ENCODE data around the gene SLC4A9. TPM values are rescaled to one million over a fixed set of nuclear protein-coding genes. Genes with fewer than 3 reads are reported as not detected.

The SLC4A9 gene
- polyA plus RNA-seq, 4 donors, result not detected

GRCh38 chr5:140391312-140391711 lies 31.3 kb downstream of the SLC4A9 start:
- DNase-seq (no peak), FAIRE-seq (no peak)
- 77 to 94% (median 88%) methylated on average over 1 of the region's 1 CpG for WGBS, 3 donors
- Histone ChIP-seq H3K36me3 (ENCODE audit: control insufficient read depth in 3 of 3, insufficient read depth in 2 of 3, low read depth in 1 of 3, low read length in 3 of 3) (peaks cover 0 to 3% (median 2%) of the 10 kb centered on the region in 3 donors), H3K4me1 (ENCODE audit: control insufficient read depth in 3 of 3, insufficient read depth in 2 of 3, low read depth in 1 of 3, low read length in 2 of 3) (no peaks in the 10 kb centered on the region), H3K9me3 (ENCODE audit: control insufficient read depth in 2 of 2, insufficient read depth in 1 of 2, low read depth in 1 of 2, low read length in 1 of 2) (no peaks in the 10 kb centered on the region), H3K27me3 (ENCODE audit: control insufficient read depth in 3 of 3, insufficient read depth in 3 of 3, low read length in 3 of 3) (no peaks in the 10 kb centered on the region), H3K27ac (ENCODE audit: low read depth in 1 of 3, low read length in 2 of 3) (no peak overlapping the region), H3K4me3 (ENCODE audit: low read depth in 1 of 3, low read length in 3 of 3) (no peak overlapping the region)

- FAIRE-seq (no peak), DNase-seq (peak in 1 of 2 donors; percentile 48)
- H3K4me1 ChIP-seq (ENCODE audit: control insufficient read depth in 3 of 3, insufficient read depth in 2 of 3, low read depth in 1 of 3, low read length in 2 of 3), result no peaks in the 10 kb centered on the region
- peaks cover 0 to 3% (median 2%) of the 10 kb centered on the region in 3 donors for H3K36me3 ChIP-seq (ENCODE audit: control insufficient read depth in 3 of 3, insufficient read depth in 2 of 3, low read depth in 1 of 3, low read length in 3 of 3)
- WGBS, 3 donors, result 73 to 94% (median 90%) methylated on average over 1 of the region's 1 CpG
- H3K27me3 ChIP-seq (ENCODE audit: control insufficient read depth in 3 of 3, insufficient read depth in 3 of 3, low read length in 3 of 3), result no peaks in the 10 kb centered on the region
- H3K27ac ChIP-seq (ENCODE audit: low read depth in 1 of 3, low read length in 2 of 3), result no peak overlapping the region
- H3K9me3 ChIP-seq (ENCODE audit: control insufficient read depth in 2 of 2, insufficient read depth in 1 of 2, low read depth in 1 of 2, low read length in 1 of 2), result no peaks in the 10 kb centered on the region
- H3K4me3 ChIP-seq (ENCODE audit: low read depth in 1 of 3, low read length in 3 of 3), result no peak overlapping the region
These were observed 31.7 kb downstream of the SLC4A9 start for GRCh38 chr5:140391732-140392131.

GRCh38 chr5:140393738-140394137 lies 33.7 kb downstream of the SLC4A9 start:
- no peak for FAIRE-seq
- no peaks in the 10 kb centered on the region for H3K27me3 ChIP-seq (ENCODE audit: control insufficient read depth in 3 of 3, insufficient read depth in 3 of 3, low read length in 3 of 3)
- 94 to 100% (median 98%) methylated on average over 2 of the region's 2 CpGs for WGBS, 3 donors
- no peaks in the 10 kb centered on the region for H3K9me3 ChIP-seq (ENCODE audit: control insufficient read depth in 2 of 2, insufficient read depth in 1 of 2, low read depth in 1 of 2, low read length in 1 of 2)
- peaks cover 0 to 3% (median 2%) of the 10 kb centered on the region in 3 donors for H3K36me3 ChIP-seq (ENCODE audit: control insufficient read depth in 3 of 3, insufficient read depth in 2 of 3, low read depth in 1 of 3, low read length in 3 of 3)
- H3K4me3 ChIP-seq (ENCODE audit: low read depth in 1 of 3, low read length in 3 of 3), result no peak overlapping the region
- no peak overlapping the region for H3K27ac ChIP-seq (ENCODE audit: low read depth in 1 of 3, low read length in 2 of 3)
- no peak for DNase-seq
- no peaks in the 10 kb centered on the region for H3K4me1 ChIP-seq (ENCODE audit: control insufficient read depth in 3 of 3, insufficient read depth in 2 of 3, low read depth in 1 of 3, low read length in 2 of 3)

GRCh38 chr5:140398379-140398811 lies 38.4 kb downstream of the SLC4A9 start:
- DNase-seq (no peak), FAIRE-seq (no peak)
- peaks cover 0 to 3% (median 0%) of the 10 kb centered on the region in 3 donors for H3K4me1 ChIP-seq (ENCODE audit: control insufficient read depth in 3 of 3, insufficient read depth in 2 of 3, low read depth in 1 of 3, low read length in 2 of 3)
- H3K27me3 ChIP-seq (ENCODE audit: control insufficient read depth in 3 of 3, insufficient read depth in 3 of 3, low read length in 3 of 3), result no peaks in the 10 kb centered on the region
- H3K9me3 ChIP-seq (ENCODE audit: control insufficient read depth in 2 of 2, insufficient read depth in 1 of 2, low read depth in 1 of 2, low read length in 1 of 2), result no peaks in the 10 kb centered on the region
- no peaks in the 10 kb centered on the region for H3K36me3 ChIP-seq (ENCODE audit: control insufficient read depth in 3 of 3, insufficient read depth in 2 of 3, low read depth in 1 of 3, low read length in 3 of 3)
- no peak overlapping the region for H3K4me3 ChIP-seq (ENCODE audit: low read depth in 1 of 3, low read length in 3 of 3)
- no peak overlapping the region for H3K27ac ChIP-seq (ENCODE audit: low read depth in 1 of 3, low read length in 2 of 3)

- H3K4me3 ChIP-seq (ENCODE audit: low read depth in 1 of 3, low read length in 3 of 3), result peak overlapping the region; percentile 57 to 83 (median 77)
- no peak for FAIRE-seq
- no peaks in the 10 kb centered on the region for H3K9me3 ChIP-seq (ENCODE audit: control insufficient read depth in 2 of 2, insufficient read depth in 1 of 2, low read depth in 1 of 2, low read length in 1 of 2)
- 34 to 41% (median 36%) methylated on average over 25 of the region's 25 CpGs for WGBS, 3 donors
- peak overlapping the region; percentile 78 to 96 (median 92) for H3K27ac ChIP-seq (ENCODE audit: low read depth in 1 of 3, low read length in 2 of 3)
- H3K27me3 ChIP-seq (ENCODE audit: control insufficient read depth in 3 of 3, insufficient read depth in 3 of 3, low read length in 3 of 3), result no peaks in the 10 kb centered on the region
- no peak for DNase-seq
- H3K4me1 ChIP-seq (ENCODE audit: control insufficient read depth in 3 of 3, insufficient read depth in 2 of 3, low read depth in 1 of 3, low read length in 2 of 3), result peaks cover 0 to 11% (median 6%) of the 10 kb centered on the region in 3 donors
- H3K36me3 ChIP-seq (ENCODE audit: control insufficient read depth in 3 of 3, insufficient read depth in 2 of 3, low read depth in 1 of 3, low read length in 3 of 3), result peaks cover 0 to 4% (median 0%) of the 10 kb centered on the region in 3 donors
These were observed 40.2 kb downstream of the SLC4A9 start for GRCh38 chr5:140399979-140400729.

GRCh38 chr5:140400730-140401361 lies 40.9 kb downstream of the SLC4A9 start:
- Histone ChIP-seq H3K4me3 (ENCODE audit: low read depth in 1 of 3, low read length in 3 of 3) (peak overlapping the region; percentile 57 to 83 (median 77)), H3K9me3 (ENCODE audit: control insufficient read depth in 2 of 2, insufficient read depth in 1 of 2, low read depth in 1 of 2, low read length in 1 of 2) (no peaks in the 10 kb centered on the region), H3K4me1 (ENCODE audit: control insufficient read depth in 3 of 3, insufficient read depth in 2 of 3, low read depth in 1 of 3, low read length in 2 of 3) (peaks cover 0 to 11% (median 6%) of the 10 kb centered on the region in 3 donors), H3K27me3 (ENCODE audit: control insufficient read depth in 3 of 3, insufficient read depth in 3 of 3, low read length in 3 of 3) (no peaks in the 10 kb centered on the region), H3K27ac (ENCODE audit: low read depth in 1 of 3, low read length in 2 of 3) (peak overlapping the region; percentile 78 to 96 (median 92)), H3K36me3 (ENCODE audit: control insufficient read depth in 3 of 3, insufficient read depth in 2 of 3, low read depth in 1 of 3, low read length in 3 of 3) (peaks cover 0 to 8% (median 0%) of the 10 kb centered on the region in 3 donors)
- DNase-seq (peak; percentile 97 to 98), FAIRE-seq (no peak)
- WGBS, 3 donors, result 0 to 1% (median 0%) methylated on average over 39 to 54 of the region's 54 CpGs

- Histone ChIP-seq H3K27me3 (ENCODE audit: control insufficient read depth in 3 of 3, insufficient read depth in 3 of 3, low read length in 3 of 3) (no peaks in the 10 kb centered on the region), H3K9me3 (ENCODE audit: control insufficient read depth in 2 of 2, insufficient read depth in 1 of 2, low read depth in 1 of 2, low read length in 1 of 2) (no peaks in the 10 kb centered on the region), H3K4me1 (ENCODE audit: control insufficient read depth in 3 of 3, insufficient read depth in 2 of 3, low read depth in 1 of 3, low read length in 2 of 3) (peaks cover 0 to 11% (median 6%) of the 10 kb centered on the region in 3 donors), H3K27ac (ENCODE audit: low read depth in 1 of 3, low read length in 2 of 3) (peak within 1 kb of the TSS; percentile 95 to 99 (median 98)), H3K36me3 (ENCODE audit: control insufficient read depth in 3 of 3, insufficient read depth in 2 of 3, low read depth in 1 of 3, low read length in 3 of 3) (peaks cover 0 to 13% (median 3%) of the 10 kb centered on the region in 3 donors), H3K4me3 (ENCODE audit: low read depth in 1 of 3, low read length in 3 of 3) (peak within 1 kb of the TSS; percentile 76 to 98 (median 93))
- WGBS, 3 donors, result 0 to 1% (median 1%) methylated on average over 66 to 83 of the region's 83 CpGs
- peak; percentile 100 for DNase-seq
- peak; percentile 10 for FAIRE-seq
These were observed 41.6 kb downstream of the SLC4A9 start, which contains the start of gene ANKHD1 for GRCh38 chr5:140401362-140402257. Gene ANKHD1, plus strand, starts transcription at chr5:140401833. Its CDS starts 135 bp downstream, at chr5:140401968.
